GM12878 (cell line): ENCODE data around the gene C6orf120.

Experiments used
- CBFB ChIP-seq: IDR thresholded peaks from 2 replicates; pipeline ENCODE4 v1.6.1; 2016; ENCODE audit warnings: antibody characterized with exemption, low read depth
- EP300 ChIP-seq, 2 experiments: fragments of 150-350 bp in 1 of 2; IDR thresholded peaks; 2 replicates each; pipeline ENCODE4 v1.6.1; 2011 to 2012; ENCODE audit warnings: low read depth in 2 of 2, low read length in 2 of 2, borderline replicate concordance in 1 of 2, improper control_type of control experiment in 1 of 2, inconsistent platforms in 1 of 2; ENCODE audit not compliant: control insufficient read depth in 1 of 2
- HDGF ChIP-seq: fragments of 450-650 bp; IDR thresholded peaks from 2 replicates; pipeline ENCODE4 v1.6.1; 2016; ENCODE audit warnings: antibody characterized with exemption
- SMC3 ChIP-seq: IDR thresholded peaks from 2 replicates; pipeline ENCODE4 v1.6.1; 2011; ENCODE audit warnings: low read length, improper control_type of control experiment, borderline replicate concordance
- ZNF622 ChIP-seq: fragments of 450-650 bp; IDR thresholded peaks from 2 replicates; pipeline ENCODE4 v1.6.1; 2017; ENCODE audit warnings: mild to moderate bottlenecking, inconsistent platforms
- TF ChIP-seq, protein P1 (sequence below), 3 experiments: IDR thresholded peaks in 2 of 3; conservative IDR thresholded peaks in 1 of 3; 2 replicates each; pipeline ENCODE4 v1.5.1; 2011; ENCODE audit warnings: low read depth in 3 of 3, low read length in 3 of 3, mild to moderate bottlenecking in 3 of 3, control low read depth in 2 of 3, moderate library complexity in 2 of 3, inconsistent platforms in 1 of 3, mixed read lengths in 1 of 3; ENCODE audit not compliant: control insufficient read depth in 2 of 3, insufficient read depth in 1 of 3; ENCODE audit errors: extremely low read depth in 1 of 3
- TF ChIP-seq, protein P2 (sequence below): fragments of 450-650 bp; formaldehyde crosslinking; IDR thresholded peaks from 2 replicates; pipeline ENCODE4 v1.4.0; 2022; ENCODE audit warnings: mild to moderate bottlenecking, moderate library complexity
- TF ChIP-seq, protein P3 (sequence below): fragments of 450-650 bp; IDR thresholded peaks from 2 replicates; pipeline ENCODE4 v1.6.1; 2017; ENCODE audit warnings: mild to moderate bottlenecking, moderate library complexity

DNA sequence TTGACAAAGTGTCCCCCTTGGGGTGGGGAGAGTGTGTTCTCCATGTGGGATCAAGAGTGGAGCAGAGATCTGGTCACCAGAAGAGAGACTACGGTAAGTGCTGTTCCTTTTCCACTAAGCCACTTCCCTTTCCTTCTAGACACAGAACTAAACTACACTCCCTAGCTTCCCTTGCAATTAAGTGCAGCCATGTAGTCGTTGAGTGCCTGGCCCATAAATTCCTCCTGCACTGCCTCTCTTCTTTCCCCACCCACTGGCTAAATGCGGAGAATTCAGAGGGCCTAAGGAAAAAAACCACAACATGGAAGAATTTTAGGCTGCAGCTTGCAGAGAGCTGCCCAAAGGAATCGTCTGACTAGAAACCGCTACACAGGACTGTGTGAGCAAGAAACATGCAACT lies 1.6 kb upstream of the C6orf120 start:
- TF ChIP-seq, protein P1, sequence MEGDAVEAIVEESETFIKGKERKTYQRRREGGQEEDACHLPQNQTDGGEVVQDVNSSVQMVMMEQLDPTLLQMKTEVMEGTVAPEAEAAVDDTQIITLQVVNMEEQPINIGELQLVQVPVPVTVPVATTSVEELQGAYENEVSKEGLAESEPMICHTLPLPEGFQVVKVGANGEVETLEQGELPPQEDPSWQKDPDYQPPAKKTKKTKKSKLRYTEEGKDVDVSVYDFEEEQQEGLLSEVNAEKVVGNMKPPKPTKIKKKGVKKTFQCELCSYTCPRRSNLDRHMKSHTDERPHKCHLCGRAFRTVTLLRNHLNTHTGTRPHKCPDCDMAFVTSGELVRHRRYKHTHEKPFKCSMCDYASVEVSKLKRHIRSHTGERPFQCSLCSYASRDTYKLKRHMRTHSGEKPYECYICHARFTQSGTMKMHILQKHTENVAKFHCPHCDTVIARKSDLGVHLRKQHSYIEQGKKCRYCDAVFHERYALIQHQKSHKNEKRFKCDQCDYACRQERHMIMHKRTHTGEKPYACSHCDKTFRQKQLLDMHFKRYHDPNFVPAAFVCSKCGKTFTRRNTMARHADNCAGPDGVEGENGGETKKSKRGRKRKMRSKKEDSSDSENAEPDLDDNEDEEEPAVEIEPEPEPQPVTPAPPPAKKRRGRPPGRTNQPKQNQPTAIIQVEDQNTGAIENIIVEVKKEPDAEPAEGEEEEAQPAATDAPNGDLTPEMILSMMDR (IDR thresholded peaks at IDR 0.05 in 2 of 3, conservative IDR thresholded peaks at IDR 0.05 in 1 of 3; ENCODE audit: control insufficient read depth in 2 of 3, extremely low read depth in 1 of 3, insufficient read depth in 1 of 3, low read depth in 3 of 3, low read length in 3 of 3), result no peak
- TF ChIP-seq, protein P2, sequence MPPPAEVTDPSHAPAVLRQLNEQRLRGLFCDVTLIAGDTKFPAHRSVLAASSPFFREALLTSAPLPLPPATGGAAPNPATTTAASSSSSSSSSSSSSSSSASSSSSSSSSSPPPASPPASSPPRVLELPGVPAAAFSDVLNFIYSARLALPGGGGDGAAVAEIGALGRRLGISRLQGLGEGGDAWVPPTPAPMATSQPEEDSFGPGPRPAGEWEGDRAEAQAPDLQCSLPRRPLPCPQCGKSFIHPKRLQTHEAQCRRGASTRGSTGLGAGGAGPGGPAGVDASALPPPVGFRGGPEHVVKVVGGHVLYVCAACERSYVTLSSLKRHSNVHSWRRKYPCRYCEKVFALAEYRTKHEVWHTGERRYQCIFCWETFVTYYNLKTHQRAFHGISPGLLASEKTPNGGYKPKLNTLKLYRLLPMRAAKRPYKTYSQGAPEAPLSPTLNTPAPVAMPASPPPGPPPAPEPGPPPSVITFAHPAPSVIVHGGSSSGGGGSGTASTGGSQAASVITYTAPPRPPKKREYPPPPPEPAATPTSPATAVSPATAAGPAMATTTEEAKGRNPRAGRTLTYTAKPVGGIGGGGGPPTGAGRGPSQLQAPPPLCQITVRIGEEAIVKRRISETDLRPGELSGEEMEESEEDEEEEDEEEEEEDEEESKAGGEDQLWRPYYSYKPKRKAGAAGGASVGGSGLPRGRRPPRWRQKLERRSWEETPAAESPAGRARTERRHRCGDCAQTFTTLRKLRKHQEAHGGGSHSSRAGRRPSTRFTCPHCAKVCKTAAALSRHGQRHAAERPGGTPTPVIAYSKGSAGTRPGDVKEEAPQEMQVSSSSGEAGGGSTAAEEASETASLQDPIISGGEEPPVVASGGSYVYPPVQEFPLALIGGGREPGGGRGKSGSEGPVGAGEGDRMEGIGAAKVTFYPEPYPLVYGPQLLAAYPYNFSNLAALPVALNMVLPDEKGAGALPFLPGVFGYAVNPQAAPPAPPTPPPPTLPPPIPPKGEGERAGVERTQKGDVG (CRISPR knock-in tag), result no peak
- TF ChIP-seq ZNF622 (no peak), SMC3 (no peak), EP300 (IDR thresholded peaks at IDR 0.05; ENCODE audit: borderline replicate concordance in 1 of 2, control insufficient read depth in 1 of 2, low read depth in 2 of 2, low read length in 2 of 2) (no peak), HDGF (no peak), CBFB (no peak)
- TF ChIP-seq, protein P3, sequence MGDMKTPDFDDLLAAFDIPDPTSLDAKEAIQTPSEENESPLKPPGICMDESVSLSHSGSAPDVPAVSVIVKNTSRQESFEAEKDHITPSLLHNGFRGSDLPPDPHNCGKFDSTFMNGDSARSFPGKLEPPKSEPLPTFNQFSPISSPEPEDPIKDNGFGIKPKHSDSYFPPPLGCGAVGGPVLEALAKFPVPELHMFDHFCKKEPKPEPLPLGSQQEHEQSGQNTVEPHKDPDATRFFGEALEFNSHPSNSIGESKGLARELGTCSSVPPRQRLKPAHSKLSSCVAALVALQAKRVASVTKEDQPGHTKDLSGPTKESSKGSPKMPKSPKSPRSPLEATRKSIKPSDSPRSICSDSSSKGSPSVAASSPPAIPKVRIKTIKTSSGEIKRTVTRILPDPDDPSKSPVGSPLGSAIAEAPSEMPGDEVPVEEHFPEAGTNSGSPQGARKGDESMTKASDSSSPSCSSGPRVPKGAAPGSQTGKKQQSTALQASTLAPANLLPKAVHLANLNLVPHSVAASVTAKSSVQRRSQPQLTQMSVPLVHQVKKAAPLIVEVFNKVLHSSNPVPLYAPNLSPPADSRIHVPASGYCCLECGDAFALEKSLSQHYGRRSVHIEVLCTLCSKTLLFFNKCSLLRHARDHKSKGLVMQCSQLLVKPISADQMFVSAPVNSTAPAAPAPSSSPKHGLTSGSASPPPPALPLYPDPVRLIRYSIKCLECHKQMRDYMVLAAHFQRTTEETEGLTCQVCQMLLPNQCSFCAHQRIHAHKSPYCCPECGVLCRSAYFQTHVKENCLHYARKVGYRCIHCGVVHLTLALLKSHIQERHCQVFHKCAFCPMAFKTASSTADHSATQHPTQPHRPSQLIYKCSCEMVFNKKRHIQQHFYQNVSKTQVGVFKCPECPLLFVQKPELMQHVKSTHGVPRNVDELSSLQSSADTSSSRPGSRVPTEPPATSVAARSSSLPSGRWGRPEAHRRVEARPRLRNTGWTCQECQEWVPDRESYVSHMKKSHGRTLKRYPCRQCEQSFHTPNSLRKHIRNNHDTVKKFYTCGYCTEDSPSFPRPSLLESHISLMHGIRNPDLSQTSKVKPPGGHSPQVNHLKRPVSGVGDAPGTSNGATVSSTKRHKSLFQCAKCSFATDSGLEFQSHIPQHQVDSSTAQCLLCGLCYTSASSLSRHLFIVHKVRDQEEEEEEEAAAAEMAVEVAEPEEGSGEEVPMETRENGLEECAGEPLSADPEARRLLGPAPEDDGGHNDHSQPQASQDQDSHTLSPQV, result no peak
